NAMALWA (cell line): ENCODE measurements around the gene GRAMD4.

ENCODE experiments used
- DNase-seq: peaks from one replicate; pipeline ENCODE4 v3.0.0-alpha.2; 2015; ENCODE audit warnings: low spot score

The GRAMD4 gene

GRCh38 chr22:46596819-46597218 lies 23.4 kb upstream of the GRAMD4 start:
- no peak for DNase-seq

GRCh38 chr22:46598224-46598623 lies 22.0 kb upstream of the GRAMD4 start:
- DNase-seq, result no peak

GRCh38 chr22:46598737-46599424 lies 21.3 kb upstream of the GRAMD4 start:
- no peak for DNase-seq

- DNase-seq, result no peak
Measured at GRCh38 chr22:46600273-46600796, 19.9 kb upstream of the GRAMD4 start.

- DNase-seq, result no peak
Measured at GRCh38 chr22:46602025-46602424, 18.2 kb upstream of the GRAMD4 start.

GRCh38 chr22:46604306-46604690 lies 15.9 kb upstream of the GRAMD4 start:
- no peak for DNase-seq

- DNase-seq, result no peak
Measured at GRCh38 chr22:46605117-46605516, 15.1 kb upstream of the GRAMD4 start.

GRCh38 chr22:46606886-46607285 lies 13.3 kb upstream of the GRAMD4 start:
- DNase-seq, result no peak

- DNase-seq, result no peak
Measured at GRCh38 chr22:46607483-46608114, 12.6 kb upstream of the GRAMD4 start.

- DNase-seq, result no peak
Measured at GRCh38 chr22:46609175-46609690, 11.0 kb upstream of the GRAMD4 start.

- DNase-seq, result no peak
Measured at GRCh38 chr22:46609724-46610201, 10.4 kb upstream of the GRAMD4 start.

GRCh38 chr22:46610356-46610755 lies 9.8 kb upstream of the GRAMD4 start:
- DNase-seq, result no peak

- no peak for DNase-seq
Measured at GRCh38 chr22:46611189-46611588, 9.0 kb upstream of the GRAMD4 start.

GRCh38 chr22:46612341-46612903 lies 7.8 kb upstream of the GRAMD4 start:
- no peak for DNase-seq

GRCh38 chr22:46612904-46613605 lies 7.1 kb upstream of the GRAMD4 start:
- DNase-seq, result no peak

GRCh38 chr22:46613606-46614021 lies 6.6 kb upstream of the GRAMD4 start:
- DNase-seq, result peak; percentile 49

GRCh38 chr22:46614025-46614931 lies 5.9 kb upstream of the GRAMD4 start:
- DNase-seq, result peak; percentile 74

GRCh38 chr22:46617207-46617985 lies 2.8 kb upstream of the GRAMD4 start:
- DNase-seq, result no peak

GRCh38 chr22:46617986-46618647 lies 2.1 kb upstream of the GRAMD4 start:
- DNase-seq, result no peak

GRCh38 chr22:46618667-46619066 lies 1.5 kb upstream of the GRAMD4 start:
- DNase-seq, result no peak
